ENCODE measurements around the gene SH3PXD2A.

DNA sequence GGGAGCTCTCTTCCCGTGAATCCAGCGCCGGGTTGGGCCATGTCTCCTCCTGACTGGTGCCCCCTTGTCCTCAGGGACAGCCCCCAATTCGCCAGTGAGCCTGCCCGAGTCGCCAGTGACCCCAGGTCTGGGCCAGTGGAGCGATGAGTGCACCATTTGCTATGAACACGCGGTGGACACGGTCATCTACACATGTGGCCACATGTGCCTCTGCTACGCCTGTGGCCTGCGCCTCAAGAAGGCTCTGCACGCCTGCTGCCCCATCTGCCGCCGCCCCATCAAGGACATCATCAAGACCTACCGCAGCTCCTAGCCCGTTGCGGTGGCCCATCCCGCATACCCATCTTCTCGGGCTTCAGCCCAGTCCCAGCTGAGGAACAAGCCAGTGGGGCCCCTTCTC is 265.3 kb downstream of the SH3PXD2A start:
- TF ChIP-seq, protein P1, sequence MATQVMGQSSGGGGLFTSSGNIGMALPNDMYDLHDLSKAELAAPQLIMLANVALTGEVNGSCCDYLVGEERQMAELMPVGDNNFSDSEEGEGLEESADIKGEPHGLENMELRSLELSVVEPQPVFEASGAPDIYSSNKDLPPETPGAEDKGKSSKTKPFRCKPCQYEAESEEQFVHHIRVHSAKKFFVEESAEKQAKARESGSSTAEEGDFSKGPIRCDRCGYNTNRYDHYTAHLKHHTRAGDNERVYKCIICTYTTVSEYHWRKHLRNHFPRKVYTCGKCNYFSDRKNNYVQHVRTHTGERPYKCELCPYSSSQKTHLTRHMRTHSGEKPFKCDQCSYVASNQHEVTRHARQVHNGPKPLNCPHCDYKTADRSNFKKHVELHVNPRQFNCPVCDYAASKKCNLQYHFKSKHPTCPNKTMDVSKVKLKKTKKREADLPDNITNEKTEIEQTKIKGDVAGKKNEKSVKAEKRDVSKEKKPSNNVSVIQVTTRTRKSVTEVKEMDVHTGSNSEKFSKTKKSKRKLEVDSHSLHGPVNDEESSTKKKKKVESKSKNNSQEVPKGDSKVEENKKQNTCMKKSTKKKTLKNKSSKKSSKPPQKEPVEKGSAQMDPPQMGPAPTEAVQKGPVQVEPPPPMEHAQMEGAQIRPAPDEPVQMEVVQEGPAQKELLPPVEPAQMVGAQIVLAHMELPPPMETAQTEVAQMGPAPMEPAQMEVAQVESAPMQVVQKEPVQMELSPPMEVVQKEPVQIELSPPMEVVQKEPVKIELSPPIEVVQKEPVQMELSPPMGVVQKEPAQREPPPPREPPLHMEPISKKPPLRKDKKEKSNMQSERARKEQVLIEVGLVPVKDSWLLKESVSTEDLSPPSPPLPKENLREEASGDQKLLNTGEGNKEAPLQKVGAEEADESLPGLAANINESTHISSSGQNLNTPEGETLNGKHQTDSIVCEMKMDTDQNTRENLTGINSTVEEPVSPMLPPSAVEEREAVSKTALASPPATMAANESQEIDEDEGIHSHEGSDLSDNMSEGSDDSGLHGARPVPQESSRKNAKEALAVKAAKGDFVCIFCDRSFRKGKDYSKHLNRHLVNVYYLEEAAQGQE (IDR thresholded peaks at IDR 0.05; ENCODE audit: unreplicated experiment): no peak
- TF ChIP-seq POLR2AphosphoS5 (IDR thresholded peaks at IDR 0.05; ENCODE audit: low read depth): no peak
